Right lobe of liver (tissue), 6 donors: Measurements from ENCODE around the gene ZC3H7A. TPM values are rescaled to one million over a fixed set of nuclear protein-coding genes. Genes with fewer than 3 reads are reported as not detected.

ENCODE experiments used
- ATAC-seq, 4 donors: fragments of 200-7000 bp; cut with Tn5 transposase; one replicate each; pipeline ENCODE4 v1.9.1; 2020; ENCODE audit warnings: mild to moderate bottlenecking in 4 of 4, moderate library complexity in 4 of 4
- DNase-seq, 3 donors: peaks; one replicate each; pipeline ENCODE4 v3.0.0-alpha.2; 2020
- H3K27ac ChIP-seq, 3 donors: fragments of 200-600 bp; one replicate each; pipeline ENCODE4 v1.8.0; 2022
- H3K27me3 ChIP-seq, 2 donors: fragments of 200-600 bp; one replicate each; pipeline ENCODE4 v1.8.0; 2022
- H3K36me3 ChIP-seq, 4 donors: fragments of 200-600 bp; sonication (generic) in 1 of 4; one replicate each; pipeline versions ENCODE4 v1.5.1 to v1.8.0; 2017 to 2022; ENCODE audit warnings: control low read depth in 1 of 4
- H3K4me1 ChIP-seq, 4 donors: fragments of 200-600 bp; sonication (generic) in 1 of 4; one replicate each; pipeline versions ENCODE4 v1.5.1 to v1.8.0; 2017 to 2022; ENCODE audit warnings: control low read depth in 1 of 4
- H3K4me3 ChIP-seq, 3 donors: fragments of 200-600 bp; one replicate each; pipeline ENCODE4 v1.8.0; 2022
- H3K9me3 ChIP-seq, 4 donors: fragments of 200-600 bp; sonication (generic) in 1 of 4; one replicate each; pipeline versions ENCODE4 v1.5.1 to v1.8.0; 2017 to 2022; ENCODE audit warnings: control low read depth in 1 of 4
- POLR2A ChIP-seq: fragments of 450-650 bp; IDR thresholded peaks from one replicate; pipeline ENCODE4 v1.6.1; 2017; ENCODE audit warnings: antibody characterized with exemption, mild to moderate bottlenecking
- WGBS: methylation state at CpG from one replicate; pipeline ENCODE4 v1.1.6; 2018; ENCODE audit warnings: low coverage, low lambda C conversion rate; ENCODE audit not compliant: insufficient coverage; ENCODE audit errors: missing lambda C conversion rate; 5-methylcytosine and 5-hydroxymethylcytosine counted together
- intact Hi-C, 2 donors: fragments of 100-400 bp; cut with DNase I; formaldehyde crosslinking; loops; one replicate each; pipeline versions ENCODE4 v1.11.2 to v1.14.1; 2022
- total RNA-seq, 6 experiments: library from RNA; depleted of rRNA in 2 of 6; stranded (reverse); fragments of >200 nt in 2 of 6; fragmentation: NEBNext Ultra II Directional in 3 of 6; extraction: Animal tissue kit (Norgen Biotek cat#: 25700) in 3 of 6; gene quantifications; one replicate each; pipeline versions ENCODE4 v1.1.0 to v1.2.4, GENCODE V29; 2016 to 2023
- TF ChIP-seq, protein P1 (sequence below), 4 donors: fragments of 200-600 bp in 3 of 4; fragments of 450-650 bp in 1 of 4; IDR thresholded peaks; one replicate each; pipeline versions ENCODE4 v1.5.1 to v1.8.0; 2016 to 2022; ENCODE audit warnings: antibody characterized with exemption in 4 of 4, mild to moderate bottlenecking in 2 of 4
- donor health status: DM: no; HTN: yes; CAD: no.
- donor health status: DM: no; HTN: no; CAD: no.
- donor health status: DM: no; HTN: no; CAD: no.
- donor health status: DM: no; HTN: yes; CAD: no.
- donor health status: DM: no; HTN: yes; CAD: no.

Gene ZC3H7A
- total RNA-seq, 6 experiments from 2014 or later: 22.8 to 34.0 (median 26.9) TPM

DNA sequence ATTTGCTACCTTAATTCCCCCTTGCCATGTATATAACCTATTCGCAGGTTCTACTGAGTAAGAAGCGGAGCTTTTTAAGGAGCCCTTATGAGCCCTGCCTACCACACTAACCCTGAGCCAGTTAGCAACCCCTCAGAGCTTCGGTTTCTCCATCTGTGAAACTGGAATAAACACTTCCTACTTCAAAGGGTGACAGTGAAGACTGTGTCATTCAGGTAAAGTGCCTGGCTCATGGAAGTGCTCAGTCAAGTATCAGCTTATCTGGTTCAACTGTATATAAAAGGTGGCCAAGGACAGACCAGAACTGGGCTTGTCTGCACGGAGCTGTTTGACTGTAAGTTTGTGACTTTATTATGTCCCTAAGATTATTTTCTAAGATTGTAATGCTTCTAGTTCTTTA, 85.4 kb downstream of the ZC3H7A start:
- H3K4me3 ChIP-seq: no peak overlapping the region
- peaks cover 0 to 7% (median 0%) of the 10 kb centered on the region in 4 donors for H3K4me1 ChIP-seq
- H3K27ac ChIP-seq: peak overlapping the region in 1 of 3 donors; percentile 13
- 100% methylated on average over 4 of the region's 4 CpGs for WGBS
- intact Hi-C loops: no loop called here
- TF ChIP-seq POLR2A: no peak
- TF ChIP-seq, protein P1, sequence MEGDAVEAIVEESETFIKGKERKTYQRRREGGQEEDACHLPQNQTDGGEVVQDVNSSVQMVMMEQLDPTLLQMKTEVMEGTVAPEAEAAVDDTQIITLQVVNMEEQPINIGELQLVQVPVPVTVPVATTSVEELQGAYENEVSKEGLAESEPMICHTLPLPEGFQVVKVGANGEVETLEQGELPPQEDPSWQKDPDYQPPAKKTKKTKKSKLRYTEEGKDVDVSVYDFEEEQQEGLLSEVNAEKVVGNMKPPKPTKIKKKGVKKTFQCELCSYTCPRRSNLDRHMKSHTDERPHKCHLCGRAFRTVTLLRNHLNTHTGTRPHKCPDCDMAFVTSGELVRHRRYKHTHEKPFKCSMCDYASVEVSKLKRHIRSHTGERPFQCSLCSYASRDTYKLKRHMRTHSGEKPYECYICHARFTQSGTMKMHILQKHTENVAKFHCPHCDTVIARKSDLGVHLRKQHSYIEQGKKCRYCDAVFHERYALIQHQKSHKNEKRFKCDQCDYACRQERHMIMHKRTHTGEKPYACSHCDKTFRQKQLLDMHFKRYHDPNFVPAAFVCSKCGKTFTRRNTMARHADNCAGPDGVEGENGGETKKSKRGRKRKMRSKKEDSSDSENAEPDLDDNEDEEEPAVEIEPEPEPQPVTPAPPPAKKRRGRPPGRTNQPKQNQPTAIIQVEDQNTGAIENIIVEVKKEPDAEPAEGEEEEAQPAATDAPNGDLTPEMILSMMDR (IDR thresholded peaks at IDR 0.05): no peak
- H3K27me3 ChIP-seq: no peaks in the 10 kb centered on the region
- ATAC-seq (no peak), DNase-seq (no peak)
- no peaks in the 10 kb centered on the region for H3K9me3 ChIP-seq
- peaks cover 0 to 45% (median 27%) of the 10 kb centered on the region in 4 donors for H3K36me3 ChIP-seq

DNA sequence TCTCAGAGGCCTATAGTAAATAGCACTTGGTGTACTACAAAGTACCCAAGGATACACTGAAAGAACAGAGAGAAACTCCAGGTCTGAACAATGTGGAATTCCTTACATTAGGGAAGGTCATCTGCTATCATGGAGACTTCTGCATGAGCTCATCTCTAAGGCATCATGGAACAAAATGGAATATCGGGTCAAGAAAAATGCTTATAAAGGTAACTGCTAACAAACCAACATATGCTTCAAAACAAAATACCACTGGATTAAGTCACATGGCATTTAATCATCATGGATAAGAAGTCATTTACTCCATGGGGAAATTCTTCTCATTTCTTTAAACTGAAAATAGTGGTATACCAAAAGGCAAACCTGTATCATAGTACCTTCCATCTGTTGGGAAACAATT, 88.6 kb downstream of the ZC3H7A start:
- ATAC-seq: no peak
- no peak for DNase-seq
- peaks cover 0 to 39% (median 20%) of the 10 kb centered on the region in 4 donors for H3K36me3 ChIP-seq
- no peaks in the 10 kb centered on the region for H3K27me3 ChIP-seq
- no peak overlapping the region for H3K4me3 ChIP-seq
- WGBS: 80% methylated on average over 1 of the region's 1 CpG
- intact Hi-C loops: no loop called here
- no peaks in the 10 kb centered on the region for H3K9me3 ChIP-seq
- no peak overlapping the region for H3K27ac ChIP-seq
- H3K4me1 ChIP-seq: peaks cover 0 to 5% (median 0%) of the 10 kb centered on the region in 4 donors
- no peak for TF ChIP-seq POLR2A
- TF ChIP-seq, protein P1 (IDR thresholded peaks at IDR 0.05): no peak

GRCh38 chr16:11707679-11708197, 89.3 kb downstream of the ZC3H7A start:
- no peak overlapping the region for H3K27ac ChIP-seq
- no peak for DNase-seq
- no peak for ATAC-seq
- intact Hi-C loops: no loop called here
- H3K4me1 ChIP-seq: peaks cover 0 to 5% (median 0%) of the 10 kb centered on the region in 4 donors
- H3K36me3 ChIP-seq: peaks cover 0 to 33% (median 20%) of the 10 kb centered on the region in 4 donors
- TF ChIP-seq, protein P1 (IDR thresholded peaks at IDR 0.05): no peak
- no peak for TF ChIP-seq POLR2A
- H3K9me3 ChIP-seq: no peaks in the 10 kb centered on the region
- H3K27me3 ChIP-seq: no peaks in the 10 kb centered on the region
- WGBS: 93% methylated on average over 4 of the region's 4 CpGs
- H3K4me3 ChIP-seq: no peak overlapping the region

- peaks cover 0 to 5% (median 0%) of the 10 kb centered on the region in 4 donors for H3K4me1 ChIP-seq
- peaks cover 0 to 24% (median 17%) of the 10 kb centered on the region in 4 donors for H3K36me3 ChIP-seq
- DNase-seq: peak in 1 of 3 donors; percentile 47
- ATAC-seq: peak; percentile 12 to 44 (median 32)
- TF ChIP-seq POLR2A: no peak
- TF ChIP-seq, protein P1 (IDR thresholded peaks at IDR 0.05): no peak
- H3K27ac ChIP-seq: no peak overlapping the region
- H3K9me3 ChIP-seq: no peaks in the 10 kb centered on the region
- no peaks in the 10 kb centered on the region for H3K27me3 ChIP-seq
- WGBS: 92% methylated on average over 5 of the region's 5 CpGs
- intact Hi-C loops: no loop called here
- H3K4me3 ChIP-seq: no peak overlapping the region
These were observed 90.8 kb downstream of the ZC3H7A start for GRCh38 chr16:11706180-11706742.
